HG03460 (cell line): ENCODE data around the gene TLE4.

Experiments
- ATAC-seq: cut with Tn5 transposase; IDR thresholded peaks from one replicate; pipeline ENCODE4 v1.9.1; 2021; ENCODE audit not compliant: unreplicated experiment

Gene TLE4

DNA sequence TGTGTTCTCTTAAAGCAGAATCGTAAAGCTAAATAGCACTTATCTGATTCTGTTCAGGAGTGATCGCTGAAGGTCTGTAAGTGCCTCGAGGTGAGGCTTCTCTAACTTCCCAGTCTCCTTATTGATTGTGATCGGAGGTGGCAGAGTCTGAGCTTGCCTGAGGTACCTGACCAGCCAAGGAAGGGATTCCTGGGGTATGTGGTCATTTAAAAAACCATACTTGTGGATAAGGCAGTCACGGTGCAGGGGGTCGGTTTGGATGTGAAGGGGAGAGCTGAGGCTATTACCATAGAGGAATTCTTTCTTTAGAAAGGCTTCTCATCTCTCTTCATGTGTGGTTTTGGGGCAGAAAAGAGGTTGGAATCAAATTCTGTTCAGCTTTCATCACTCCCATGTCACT is 193.7 kb downstream of the TLE4 start:
- no peak for ATAC-seq

DNA sequence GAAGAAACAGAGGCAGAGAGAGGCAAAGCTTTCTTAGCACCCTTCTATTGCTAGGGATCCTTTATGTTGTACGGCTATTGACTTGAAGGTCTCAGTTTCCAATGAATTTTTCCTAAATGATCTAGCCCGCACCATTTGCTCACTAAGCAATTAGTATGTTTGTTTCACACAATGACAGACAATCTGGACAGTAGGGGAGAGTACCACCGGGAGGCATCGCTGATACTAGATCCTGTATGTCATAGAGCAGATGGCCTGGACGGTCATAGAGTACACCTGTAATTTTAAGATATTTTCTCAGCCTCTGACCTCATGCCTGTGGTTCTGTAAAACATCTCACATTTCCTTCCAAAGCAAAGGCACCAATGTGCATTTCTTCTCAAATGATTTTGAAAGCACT is 194.3 kb downstream of the TLE4 start:
- no peak for ATAC-seq

DNA sequence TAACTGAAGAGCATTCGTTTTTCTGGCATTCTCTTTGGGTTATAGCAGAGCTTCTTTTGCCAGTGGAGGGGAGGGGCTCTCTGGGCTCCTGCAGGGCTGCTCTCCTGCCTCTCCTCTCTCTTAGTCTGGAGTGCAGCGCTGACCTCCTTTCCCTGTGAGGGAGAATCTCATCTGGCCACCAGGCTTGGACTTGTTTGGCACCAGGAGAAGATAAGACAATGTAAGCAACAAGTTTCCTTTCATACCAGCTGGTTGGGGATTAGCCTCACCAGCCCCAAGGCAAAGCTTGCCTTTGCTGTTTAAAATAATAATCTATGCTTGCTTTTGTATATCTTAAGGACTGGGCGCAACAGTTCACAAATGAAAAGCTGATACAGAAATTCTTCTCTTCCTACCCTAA is 196.4 kb downstream of the TLE4 start:
- no peak for ATAC-seq

DNA sequence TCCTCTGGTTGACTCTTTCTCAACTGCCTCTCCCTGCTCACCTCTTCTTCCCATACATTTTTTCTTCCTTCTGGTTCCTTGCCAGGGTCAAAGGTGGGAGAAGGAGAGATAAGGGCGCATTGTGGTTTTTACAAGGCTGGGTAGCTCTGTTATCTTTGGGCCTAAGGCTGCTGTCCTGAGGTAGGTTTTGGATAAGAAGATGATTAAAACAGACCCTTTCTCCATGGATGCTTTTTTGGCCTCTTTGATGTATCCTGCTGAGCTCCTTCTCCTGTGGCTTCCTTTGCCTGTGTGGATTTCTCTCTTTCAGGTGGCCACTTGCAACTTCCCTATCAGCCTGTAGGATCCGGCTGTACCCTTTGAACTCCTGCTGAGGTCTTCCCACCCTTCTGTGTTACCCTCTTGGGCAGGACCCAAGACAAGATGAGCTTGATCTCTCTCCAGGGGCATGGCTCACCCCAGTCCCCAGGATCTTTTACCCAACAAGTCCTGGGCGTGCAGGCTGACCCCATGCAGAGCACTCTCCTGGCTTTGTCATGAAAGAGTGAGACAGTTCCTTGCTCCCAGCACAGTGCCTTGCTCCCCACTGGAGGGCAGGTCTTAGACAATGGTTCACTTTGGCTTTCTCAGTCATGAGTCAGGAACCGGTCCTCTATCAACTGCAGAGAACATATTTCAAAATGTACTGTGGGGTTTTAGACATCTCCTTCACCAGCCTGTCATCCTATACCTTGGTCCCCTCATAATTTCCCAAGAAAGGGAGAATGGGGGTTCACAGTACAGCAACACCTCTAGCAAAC is 197.9 kb downstream of the TLE4 start:
- ATAC-seq, result no peak

DNA sequence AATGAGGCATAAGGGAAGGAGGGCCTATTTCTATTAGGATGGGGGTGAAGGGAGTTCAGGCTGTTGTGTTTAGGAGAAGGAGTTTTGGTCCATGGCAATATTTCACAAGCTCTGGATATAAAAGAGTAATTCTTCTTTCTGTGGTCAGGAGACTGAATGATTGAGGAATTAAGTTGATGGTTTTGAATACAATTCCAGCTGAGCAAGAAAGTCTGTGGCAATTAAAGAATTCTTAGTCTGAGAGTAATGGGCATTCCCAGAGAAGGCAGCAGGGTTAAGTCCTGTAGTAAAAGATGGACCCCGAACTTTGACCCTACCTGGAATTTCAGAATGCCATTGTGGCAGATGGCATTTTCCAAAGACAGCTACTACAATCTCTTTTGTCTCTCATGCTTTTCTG is 202.6 kb downstream of the TLE4 start:
- ATAC-seq, result no peak
